Liver (tissue), 3 donors: ENCODE results near the gene DCHS2.

ENCODE experiments used
- ATF3 ChIP-seq: IDR thresholded peaks from 2 replicates; pipeline ENCODE4 v1.6.1; 2016; ENCODE audit warnings: antibody characterized with exemption
- CTCF ChIP-seq: fragments of 150-350 bp; IDR thresholded peaks from 2 replicates; pipeline ENCODE4 v1.5.1; 2017; ENCODE audit warnings: improper control_type of control experiment, low read depth, low read length; ENCODE audit not compliant: missing input control
- EGR1 ChIP-seq, 2 donors: IDR thresholded peaks; 2 replicates each; pipeline ENCODE4 v1.6.1; 2016 to 2018; ENCODE audit warnings: antibody characterized with exemption in 2 of 2, low read depth in 2 of 2
- FOXA1 ChIP-seq: IDR thresholded peaks from 2 replicates; pipeline ENCODE4 v1.6.1; 2016; ENCODE audit warnings: antibody characterized with exemption
- GABPA ChIP-seq, 2 donors: IDR thresholded peaks in 1 of 2; conservative IDR thresholded peaks in 1 of 2; 2 replicates each; pipeline ENCODE4 v1.6.1; 2016; ENCODE audit warnings: antibody characterized with exemption in 2 of 2, mild to moderate bottlenecking in 1 of 2, moderate library complexity in 1 of 2
- HNF4G ChIP-seq: IDR thresholded peaks from 2 replicates; pipeline ENCODE4 v1.6.1; 2016; ENCODE audit warnings: antibody characterized with exemption
- JUND ChIP-seq, 2 donors: IDR thresholded peaks; 2 replicates each; pipeline ENCODE4 v1.6.1; 2016; ENCODE audit warnings: antibody characterized with exemption in 2 of 2
- MAX ChIP-seq: IDR thresholded peaks from 2 replicates; pipeline ENCODE4 v1.6.1; 2016; ENCODE audit warnings: antibody characterized with exemption
- RAD21 ChIP-seq, 2 donors: IDR thresholded peaks; 2 replicates each; pipeline ENCODE4 v1.6.1; 2016; ENCODE audit warnings: antibody characterized with exemption in 2 of 2, mild to moderate bottlenecking in 2 of 2
- REST ChIP-seq: IDR thresholded peaks from 2 replicates; pipeline ENCODE4 v1.6.1; 2016; ENCODE audit warnings: antibody characterized with exemption, mild to moderate bottlenecking
- RXRA ChIP-seq, 2 donors: IDR thresholded peaks; 2 replicates each; pipeline ENCODE4 v1.6.1; 2017 to 2018; ENCODE audit warnings: antibody characterized with exemption in 2 of 2, mild to moderate bottlenecking in 1 of 2
- SP1 ChIP-seq: IDR thresholded peaks from 2 replicates; pipeline ENCODE4 v1.6.1; 2018; ENCODE audit warnings: antibody characterized with exemption, mild to moderate bottlenecking
- YY1 ChIP-seq: IDR thresholded peaks from 2 replicates; pipeline ENCODE4 v1.6.1; 2016; ENCODE audit warnings: antibody characterized with exemption, mild to moderate bottlenecking
- ZBTB33 ChIP-seq: IDR thresholded peaks from 2 replicates; pipeline ENCODE4 v1.6.1; 2016; ENCODE audit warnings: antibody characterized with exemption
- donor health status: healthy.
- donor health status: healthy.

- no peak for TF ChIP-seq CTCF
- no peak for TF ChIP-seq ATF3
- no peak for TF ChIP-seq EGR1 (IDR thresholded peaks at IDR 0.05; ENCODE audit: low read depth in 2 of 2)
- no peak for TF ChIP-seq MAX
- no peak for TF ChIP-seq SP1
- no peak for TF ChIP-seq YY1
- TF ChIP-seq REST, result no peak
- no peak for TF ChIP-seq GABPA (IDR thresholded peaks at IDR 0.05 in 1 of 2, conservative IDR thresholded peaks at IDR 0.05 in 1 of 2)
- TF ChIP-seq JUND (IDR thresholded peaks at IDR 0.05), result no peak
- no peak for TF ChIP-seq RXRA (IDR thresholded peaks at IDR 0.05)
- TF ChIP-seq HNF4G, result no peak
- TF ChIP-seq ZBTB33, result no peak
- TF ChIP-seq RAD21 (IDR thresholded peaks at IDR 0.05), result no peak
- TF ChIP-seq FOXA1, result no peak
These were observed 307.4 kb downstream of the DCHS2 start for GRCh38 chr4:154184238-154184637.
